GM12801 (cell line): ENCODE data around the gene CSMD2.

Experiments used
- CTCF ChIP-seq: IDR thresholded peaks from one replicate; pipeline ENCODE4 v1.5.1; 2011; ENCODE audit warnings: control low read depth; ENCODE audit not compliant: insufficient read length; ENCODE audit errors: extremely low read depth

Gene CSMD2

GRCh38 chr1:33659641-33660040 lies 505.4 kb downstream of the CSMD2 start:
- TF ChIP-seq CTCF = no peak

- TF ChIP-seq CTCF = no peak
These were observed 507.2 kb downstream of the CSMD2 start for GRCh38 chr1:33657833-33658232.

- no peak for TF ChIP-seq CTCF
These were observed 508.5 kb downstream of the CSMD2 start for GRCh38 chr1:33656467-33657005.

GRCh38 chr1:33655496-33655895 lies 509.5 kb downstream of the CSMD2 start:
- no peak for TF ChIP-seq CTCF

GRCh38 chr1:33654267-33654834 lies 510.7 kb downstream of the CSMD2 start:
- no peak for TF ChIP-seq CTCF

- no peak for TF ChIP-seq CTCF
These were observed 511.8 kb downstream of the CSMD2 start for GRCh38 chr1:33653226-33653625.

GRCh38 chr1:33650708-33651107 lies 514.3 kb downstream of the CSMD2 start:
- TF ChIP-seq CTCF = no peak
